ENCODE measurements around the gene DNHD1. TPM values are rescaled to one million over a fixed set of nuclear protein-coding genes. Genes with fewer than 3 reads are reported as not detected.

Gene DNHD1
- total and polyA plus RNA-seq, 9 of the 15 experiments (the other 6 are each of a cell fraction or from before 2014, with no cell fraction given) = 0.82 to 9.7 (median 3.8) TPM

GRCh38 chr11:6603287-6604080 lies 106.4 kb downstream of the DNHD1 start, which contains the start of the genes ILK and RRP8:
ILK (plus strand) TSS chr11:6603774; CDS start chr11:6604272, 498 bp downstream.
RRP8 (minus strand) TSS chr11:6603616; CDS start chr11:6603502, 114 bp downstream.
- Histone ChIP-seq H3K36me3 (ENCODE audit: control insufficient read depth, insufficient read depth, low read length) (peaks cover 62% of the 10 kb centered on the region), H3K4me2 (ENCODE audit: insufficient read depth, low read length) (peak within 1 kb of the TSS; percentile 97), H3K4me3 (peak within 1 kb of the TSS; percentile 95), H3K9me3 (replicated peaks; ENCODE audit: control insufficient read depth, insufficient read depth, low read depth, low read length) (no peaks in the 10 kb centered on the region), H3K9ac (ENCODE audit: insufficient read depth in 1 of 2, low read depth in 2 of 2, low read length in 2 of 2) (peak within 1 kb of the TSS; percentile 92 to 100), H3K27me3 (ENCODE audit: control insufficient read depth in 2 of 2, insufficient read depth in 2 of 2, low read length in 2 of 2) (no peaks in the 10 kb centered on the region), H3K79me2 (ENCODE audit: control insufficient read depth, insufficient read depth, low read length) (peaks cover 89% of the 10 kb centered on the region), H3K9me1 (ENCODE audit: control insufficient read depth, insufficient read depth, low read length) (peaks cover 10% of the 10 kb centered on the region), H3K27ac (ENCODE audit: extremely low read depth, low read depth, low read length) (peak within 1 kb of the TSS; percentile 87), H4K20me1 (replicated peaks; ENCODE audit: control insufficient read depth, insufficient read depth, low read length) (no peaks in the 10 kb centered on the region), H2AFZ (ENCODE audit: low read depth, low read length) (peak within 1 kb of the TSS; percentile 83), H3K4me1 (replicated peaks in 1 of 2; ENCODE audit: control insufficient read depth in 2 of 2, insufficient read depth in 2 of 2, low read length in 2 of 2) (peaks cover 31 to 32% of the 10 kb centered on the region in 2 experiments)
- ChIA-PET POLR2A (interaction anchor here (0.6 to 2.5 kb wide), 13 partner anchors 9 to 169 kb away, joined by 3 to 17 read pairs (median 3); partner anchors contain the start of gene TPP1), CTCF (ENCODE audit: low intra/inter-chr PET ratio) (interaction anchor here (2.5 kb wide), 1 partner anchor 72 kb away, joined by 11 read pairs; no protein-coding TSS in a partner anchor)
- peak; percentile 88 for ATAC-seq
- peak; percentile 91 to 95 (median 93) for DNase-seq (ENCODE audit: extremely low read depth in 1 of 4, low spot score in 3 of 4)
- intact Hi-C loops (cut with micrococcal nuclease) = loop anchor here (1.0 to 5.0 kb wide), 6 partner anchors 35 to 129 kb away; partner anchors contain the start of gene MRPL17
- under 1% methylated on average over 42 of the region's 72 CpGs for WGBS (ENCODE audit: insufficient coverage, low coverage, missing lambda C conversion rate)
- BruUV-seq (replicated peaks) = no TSS peak
- peak; percentile 62 for FAIRE-seq
- in situ Hi-C loops (cut with MboI) = no loop called here
- no peak for TF ChIP-seq XRCC3 (IDR thresholded peaks at IDR 0.05)
- no peak for TF ChIP-seq FOXA1 (IDR thresholded peaks at IDR 0.05; ENCODE audit: borderline replicate concordance)
- no peak for TF ChIP-seq PURB (CRISPR knock-in tag; IDR thresholded peaks at IDR 0.05; ENCODE audit: low read depth)
- TF ChIP-seq TCF7L2 (IDR thresholded peaks at IDR 0.05; ENCODE audit: low read depth, low read length) = no peak
- TF ChIP-seq FOXK2 (conservative IDR thresholded peaks at IDR 0.05 in 1 of 2, IDR thresholded peaks at IDR 0.05 in 1 of 2; ENCODE audit: low read depth in 2 of 2) = peak in 1 of 2 experiments; percentile 31; a peak in 1 of 4 replicates
- peak; percentile 96 for TF ChIP-seq EP400 (IDR thresholded peaks at IDR 0.05)
- no peak for TF ChIP-seq BACH1 (tag; IDR thresholded peaks at IDR 0.05)
- TF ChIP-seq KDM2B (CRISPR knock-in tag; IDR thresholded peaks at IDR 0.05) = peak; percentile 85; the same call in 1 of the 2 replicates
- peak; percentile 47 for TF ChIP-seq SOX6 (IDR thresholded peaks at IDR 0.05)
- TF ChIP-seq FUS (optimal IDR thresholded peaks at IDR 0.05; ENCODE audit: low read depth, low read length) = no peak
- TF ChIP-seq AFF4 (CRISPR knock-in tag; IDR thresholded peaks at IDR 0.05) = no peak
- TF ChIP-seq ZNF592 (IDR thresholded peaks at IDR 0.05) = peak; percentile 55; the same call in 1 of the 2 replicates
- TF ChIP-seq SMAD2 (IDR thresholded peaks at IDR 0.05; ENCODE audit: low read depth, low read length) = no peak
- TF ChIP-seq NRF1 (conservative IDR thresholded peaks at IDR 0.05 in 1 of 2, IDR thresholded peaks at IDR 0.05 in 1 of 2) = peak; percentile 75 to 77
